D721Med (cell line): ENCODE measurements around the gene ZBTB3.

Source experiments
- DNase-seq: peaks from one replicate; pipeline ENCODE4 v3.0.0; 2011; ENCODE audit warnings: low spot score; ENCODE audit not compliant: insufficient read length
- FAIRE-seq: peaks from 2 replicates; lab custom pipeline; 2011; peaks lifted over from hg19 to GRCh38; lab: Jason Lieb, UNC
- CTCF ChIP-seq: IDR thresholded peaks from 2 replicates; pipeline ENCODE4 v1.5.1; 2012; ENCODE audit warnings: mild to moderate bottlenecking, control low read depth; ENCODE audit not compliant: insufficient read depth; ENCODE audit errors: missing control alignments

Gene ZBTB3

GRCh38 chr11:62715150-62716130 lies 38.5 kb downstream of the ZBTB3 start:
- FAIRE-seq (no peak), DNase-seq (no peak)
- no peak for TF ChIP-seq CTCF

GRCh38 chr11:62713343-62713742 lies 40.6 kb downstream of the ZBTB3 start:
- DNase-seq (no peak), FAIRE-seq (no peak)
- no peak for TF ChIP-seq CTCF

- TF ChIP-seq CTCF, result no peak
- DNase-seq, result no peak
- FAIRE-seq, result no peak
These were observed 41.1 kb downstream of the ZBTB3 start for GRCh38 chr11:62712861-62713260.

GRCh38 chr11:62712276-62712812 lies 41.6 kb downstream of the ZBTB3 start:
- FAIRE-seq (no peak), DNase-seq (no peak)
- no peak for TF ChIP-seq CTCF

GRCh38 chr11:62710001-62710345 lies 44.0 kb downstream of the ZBTB3 start:
- no peak for FAIRE-seq
- TF ChIP-seq CTCF, result no peak
- no peak for DNase-seq

- TF ChIP-seq CTCF, result no peak
- no peak for FAIRE-seq
These were observed 44.5 kb downstream of the ZBTB3 start for GRCh38 chr11:62709247-62710000.

More at GRCh38 chr11:62709247-62710000, 44.5 kb downstream of the ZBTB3 start:
- peak; percentile 75 for DNase-seq
